ENCODE data around the gene MZF1. TPM values are rescaled to one million over a fixed set of nuclear protein-coding genes. Genes with fewer than 3 reads are reported as not detected.
"Not testable (repeated sequence)": the region's sequence is repeated elsewhere in the genome, so short reads cannot be mapped to it uniquely, and the experiment has no call there.

Gene MZF1
- polyA plus RNA-seq, 1 donor (not counting 4 experiments of a cell fraction or from before 2014, with no cell fraction given): 7.4 TPM

DNA sequence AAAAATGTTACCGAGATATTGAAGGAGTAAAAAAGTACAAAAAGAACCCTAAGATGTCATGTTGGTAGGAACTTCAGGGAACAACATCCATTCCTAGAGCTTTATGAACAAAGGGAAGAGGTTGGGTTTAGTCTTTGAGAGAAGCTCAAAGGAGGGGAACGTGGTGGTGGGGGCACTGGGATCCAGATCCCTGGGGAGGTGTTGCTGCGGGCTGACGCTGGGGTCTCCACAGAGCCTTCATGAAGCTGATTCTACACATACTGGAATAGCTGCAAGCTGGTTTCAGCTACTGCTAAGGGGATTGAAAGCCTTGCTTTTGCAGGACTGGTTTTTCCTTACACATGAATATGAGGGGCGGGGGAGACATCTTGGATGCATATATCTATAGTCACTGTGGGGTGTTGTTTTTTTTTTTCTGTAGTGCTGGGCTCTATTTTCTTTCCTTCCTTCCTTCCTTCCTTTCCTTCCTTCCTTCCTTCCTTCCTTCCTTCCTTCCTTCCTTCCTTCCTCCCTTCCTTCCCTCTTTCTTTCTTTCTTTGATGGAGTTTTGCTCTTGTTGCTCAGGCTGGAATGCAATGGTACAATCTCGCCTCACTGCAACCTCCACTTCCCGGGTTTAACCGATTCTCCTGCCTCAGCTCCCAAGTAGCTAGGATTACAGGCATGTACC, 6.5 kb upstream of the MZF1 start:
- H3K36me3 ChIP-seq (ENCODE audit: control insufficient read depth in 2 of 2, extremely low read depth in 1 of 2, insufficient read depth in 2 of 2, low read length in 2 of 2): peaks cover 8 to 16% of the 10 kb centered on the region in 2 experiments
- no peak for TF ChIP-seq EZH2 (IDR thresholded peaks at IDR 0.05; ENCODE audit: low read length)
- TF ChIP-seq, protein P1, sequence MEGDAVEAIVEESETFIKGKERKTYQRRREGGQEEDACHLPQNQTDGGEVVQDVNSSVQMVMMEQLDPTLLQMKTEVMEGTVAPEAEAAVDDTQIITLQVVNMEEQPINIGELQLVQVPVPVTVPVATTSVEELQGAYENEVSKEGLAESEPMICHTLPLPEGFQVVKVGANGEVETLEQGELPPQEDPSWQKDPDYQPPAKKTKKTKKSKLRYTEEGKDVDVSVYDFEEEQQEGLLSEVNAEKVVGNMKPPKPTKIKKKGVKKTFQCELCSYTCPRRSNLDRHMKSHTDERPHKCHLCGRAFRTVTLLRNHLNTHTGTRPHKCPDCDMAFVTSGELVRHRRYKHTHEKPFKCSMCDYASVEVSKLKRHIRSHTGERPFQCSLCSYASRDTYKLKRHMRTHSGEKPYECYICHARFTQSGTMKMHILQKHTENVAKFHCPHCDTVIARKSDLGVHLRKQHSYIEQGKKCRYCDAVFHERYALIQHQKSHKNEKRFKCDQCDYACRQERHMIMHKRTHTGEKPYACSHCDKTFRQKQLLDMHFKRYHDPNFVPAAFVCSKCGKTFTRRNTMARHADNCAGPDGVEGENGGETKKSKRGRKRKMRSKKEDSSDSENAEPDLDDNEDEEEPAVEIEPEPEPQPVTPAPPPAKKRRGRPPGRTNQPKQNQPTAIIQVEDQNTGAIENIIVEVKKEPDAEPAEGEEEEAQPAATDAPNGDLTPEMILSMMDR (optimal IDR thresholded peaks at IDR 0.05 in 1 of 3, IDR thresholded peaks at IDR 0.05 in 1 of 3, conservative IDR thresholded peaks at IDR 0.05 in 1 of 3; ENCODE audit: extremely low read depth in 1 of 3, insufficient read depth in 2 of 3, low read length in 3 of 3): no peak
- H3K4me2 ChIP-seq (ENCODE audit: control insufficient read depth, extremely low read depth, insufficient read depth, low read depth, low read length): no peak overlapping the region
- H3K9me3 ChIP-seq (ENCODE audit: control insufficient read depth, low read depth, low read length): no peaks in the 10 kb centered on the region
- peaks cover 24% of the 10 kb centered on the region for H3K79me2 ChIP-seq (ENCODE audit: control insufficient read depth, insufficient read depth, low read length)
- no peaks in the 10 kb centered on the region for H4K20me1 ChIP-seq (ENCODE audit: control insufficient read depth, extremely low read depth, insufficient read depth, low read length)
- no peak overlapping the region for H2AFZ ChIP-seq (ENCODE audit: control insufficient read depth, low read length)
- H3K4me3 ChIP-seq (ENCODE audit: control insufficient read depth in 2 of 3, extremely low read depth in 1 of 3, insufficient read depth in 2 of 3, low read depth in 1 of 3, low read length in 3 of 3): no peak overlapping the region
- H3K9ac ChIP-seq (ENCODE audit: control insufficient read depth, extremely low read depth, insufficient read depth, low read length): no peak overlapping the region
- peaks cover 6% of the 10 kb centered on the region for H3K4me1 ChIP-seq (ENCODE audit: control insufficient read depth, extremely low read depth, insufficient read depth, low read length)
- H3K27me3 ChIP-seq (ENCODE audit: control insufficient read depth, extremely low read depth, insufficient read depth, low read length): no peaks in the 10 kb centered on the region
- no peak for DNase-seq (ENCODE audit: low read depth, low spot score)
- H3K27ac ChIP-seq (ENCODE audit: control insufficient read depth, insufficient read depth, low read length): no peak overlapping the region
- dilution Hi-C loops (cut with MboI; ENCODE audit: extremely low pct_ligation_motif_present, low sequenced_read_pairs): no loop called here
- FAIRE-seq: no peak
- H3K9me1 ChIP-seq (ENCODE audit: control insufficient read depth, extremely low read depth, insufficient read depth, low read length): no peaks in the 10 kb centered on the region

DNA sequence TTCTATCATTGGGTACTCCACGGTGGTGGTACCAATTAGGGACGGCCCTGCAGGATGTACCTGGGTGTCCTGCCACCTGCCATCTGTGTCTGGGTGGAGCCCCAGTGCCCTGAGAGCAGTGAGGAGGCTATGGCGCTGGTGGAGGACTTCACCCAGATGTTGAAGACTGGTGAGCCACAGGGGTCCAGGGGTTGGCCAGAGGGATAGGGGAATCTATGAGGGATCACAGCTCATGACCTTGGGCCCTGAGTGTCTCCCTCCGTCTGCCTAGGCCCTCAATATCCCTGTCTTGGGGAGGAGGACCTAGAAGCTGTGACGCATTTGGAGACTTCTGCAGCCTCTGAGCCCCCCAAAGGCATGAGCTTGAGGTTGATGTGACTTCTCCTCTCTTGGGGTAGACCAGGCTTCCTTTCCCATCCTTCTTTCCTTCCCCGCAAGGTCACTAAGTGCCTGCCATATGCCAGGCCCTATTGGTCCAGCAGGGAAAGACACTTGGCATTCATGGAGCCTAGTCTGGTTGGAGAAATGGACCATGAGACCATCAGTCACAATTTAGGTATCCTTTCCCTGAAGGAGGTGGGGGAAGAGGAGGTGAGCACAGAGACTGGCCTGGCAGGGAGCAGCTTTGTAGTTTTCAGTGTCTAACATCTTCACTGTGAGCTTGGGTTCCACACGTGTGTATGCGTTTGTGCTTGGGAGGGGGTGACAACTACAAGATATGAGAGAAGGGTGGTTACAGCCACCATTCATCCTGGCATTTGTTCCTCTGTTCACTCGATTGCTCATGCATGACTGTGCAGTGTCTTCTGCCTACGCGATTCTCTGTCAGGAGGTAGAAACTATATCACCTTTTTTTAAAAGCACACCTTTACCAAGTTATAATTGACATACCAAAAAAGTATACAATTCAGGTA, 5.1 kb upstream of the MZF1 start:
- DNase-seq (ENCODE audit: low read depth, low spot score) (no peak), FAIRE-seq (no peak)
- Histone ChIP-seq H3K27ac (ENCODE audit: control insufficient read depth, insufficient read depth, low read length) (no peak overlapping the region), H3K4me3 (ENCODE audit: control insufficient read depth in 2 of 3, extremely low read depth in 1 of 3, insufficient read depth in 2 of 3, low read depth in 1 of 3, low read length in 3 of 3) (no peak overlapping the region), H3K9me3 (ENCODE audit: control insufficient read depth, low read depth, low read length) (no peaks in the 10 kb centered on the region), H3K36me3 (ENCODE audit: control insufficient read depth in 2 of 2, extremely low read depth in 1 of 2, insufficient read depth in 2 of 2, low read length in 2 of 2) (peaks cover 5 to 12% of the 10 kb centered on the region in 2 experiments), H2AFZ (ENCODE audit: control insufficient read depth, low read length) (no peak overlapping the region), H3K9me1 (ENCODE audit: control insufficient read depth, extremely low read depth, insufficient read depth, low read length) (no peaks in the 10 kb centered on the region), H3K27me3 (ENCODE audit: control insufficient read depth, extremely low read depth, insufficient read depth, low read length) (no peaks in the 10 kb centered on the region), H3K4me1 (ENCODE audit: control insufficient read depth, extremely low read depth, insufficient read depth, low read length) (peaks cover 16% of the 10 kb centered on the region), H3K9ac (ENCODE audit: control insufficient read depth, extremely low read depth, insufficient read depth, low read length) (no peak overlapping the region), H3K4me2 (ENCODE audit: control insufficient read depth, extremely low read depth, insufficient read depth, low read depth, low read length) (no peak overlapping the region), H4K20me1 (ENCODE audit: control insufficient read depth, extremely low read depth, insufficient read depth, low read length) (no peaks in the 10 kb centered on the region), H3K79me2 (ENCODE audit: control insufficient read depth, insufficient read depth, low read length) (peaks cover 24% of the 10 kb centered on the region)
- TF ChIP-seq, protein P1 (optimal IDR thresholded peaks at IDR 0.05 in 1 of 3, IDR thresholded peaks at IDR 0.05 in 1 of 3, conservative IDR thresholded peaks at IDR 0.05 in 1 of 3; ENCODE audit: extremely low read depth in 1 of 3, insufficient read depth in 2 of 3, low read length in 3 of 3): no peak
- TF ChIP-seq EZH2 (IDR thresholded peaks at IDR 0.05; ENCODE audit: low read length): no peak
- dilution Hi-C loops (cut with MboI; ENCODE audit: extremely low pct_ligation_motif_present, low sequenced_read_pairs): no loop called here

DNA sequence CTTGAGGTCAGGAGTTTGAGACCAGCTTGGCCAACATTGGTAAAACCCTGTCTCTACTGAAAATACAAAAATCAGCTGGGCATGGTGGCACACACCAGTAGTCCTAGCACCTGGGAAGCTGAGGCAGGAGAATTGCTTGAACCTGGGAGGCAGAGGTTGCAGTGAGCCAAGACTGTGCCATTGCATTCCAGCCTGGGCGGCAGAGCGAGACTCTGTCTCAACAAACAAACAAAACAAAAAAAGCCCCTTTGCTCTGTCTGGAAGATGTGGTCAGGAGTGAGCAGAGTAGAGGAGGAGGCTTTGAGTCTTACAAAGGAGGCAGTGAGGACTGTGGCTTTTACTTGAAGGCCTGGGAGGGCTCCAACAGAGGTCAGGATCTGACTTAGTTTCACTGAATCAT, 4.4 kb upstream of the MZF1 start:
- H3K9me1 ChIP-seq (ENCODE audit: control insufficient read depth, extremely low read depth, insufficient read depth, low read length); H3K9ac ChIP-seq (ENCODE audit: control insufficient read depth, extremely low read depth, insufficient read depth, low read length); H3K4me2 ChIP-seq (ENCODE audit: control insufficient read depth, extremely low read depth, insufficient read depth, low read depth, low read length); H2AFZ ChIP-seq (ENCODE audit: control insufficient read depth, low read length); DNase-seq (ENCODE audit: low read depth, low spot score); H3K4me3 ChIP-seq (ENCODE audit: control insufficient read depth in 2 of 3, extremely low read depth in 1 of 3, insufficient read depth in 2 of 3, low read depth in 1 of 3, low read length in 3 of 3); H3K9me3 ChIP-seq (ENCODE audit: control insufficient read depth, low read depth, low read length); dilution Hi-C loops (cut with MboI; ENCODE audit: extremely low pct_ligation_motif_present, low sequenced_read_pairs); H3K27me3 ChIP-seq (ENCODE audit: control insufficient read depth, extremely low read depth, insufficient read depth, low read length); FAIRE-seq; H4K20me1 ChIP-seq (ENCODE audit: control insufficient read depth, extremely low read depth, insufficient read depth, low read length); H3K27ac ChIP-seq (ENCODE audit: control insufficient read depth, insufficient read depth, low read length); H3K36me3 ChIP-seq (ENCODE audit: control insufficient read depth in 2 of 2, extremely low read depth in 1 of 2, insufficient read depth in 2 of 2, low read length in 2 of 2): not testable (repeated sequence)
- H3K4me1 ChIP-seq (ENCODE audit: control insufficient read depth, extremely low read depth, insufficient read depth, low read length): peaks cover 16% of the 10 kb centered on the region
- peaks cover 24% of the 10 kb centered on the region for H3K79me2 ChIP-seq (ENCODE audit: control insufficient read depth, insufficient read depth, low read length)

Measured in keratinocyte (primary cell).